Stimulated activated CD8-positive, alpha-beta memory T cell treated with anti-CD3 and anti-CD28 coated beads, Interleukin-4, amount 100 ng/mL, for 24 hours (primary cell): Measurements from ENCODE around the gene TXNDC17.
"Not testable (repeated sequence)": the region's sequence is repeated elsewhere in the genome, so short reads cannot be mapped to it uniquely, and the experiment has no call there.

ENCODE experiments used
- DNase-seq: peaks from one replicate; pipeline ENCODE4 v3.0.0-alpha.2; 2020; ENCODE audit warnings: low read depth

Gene TXNDC17

DNA sequence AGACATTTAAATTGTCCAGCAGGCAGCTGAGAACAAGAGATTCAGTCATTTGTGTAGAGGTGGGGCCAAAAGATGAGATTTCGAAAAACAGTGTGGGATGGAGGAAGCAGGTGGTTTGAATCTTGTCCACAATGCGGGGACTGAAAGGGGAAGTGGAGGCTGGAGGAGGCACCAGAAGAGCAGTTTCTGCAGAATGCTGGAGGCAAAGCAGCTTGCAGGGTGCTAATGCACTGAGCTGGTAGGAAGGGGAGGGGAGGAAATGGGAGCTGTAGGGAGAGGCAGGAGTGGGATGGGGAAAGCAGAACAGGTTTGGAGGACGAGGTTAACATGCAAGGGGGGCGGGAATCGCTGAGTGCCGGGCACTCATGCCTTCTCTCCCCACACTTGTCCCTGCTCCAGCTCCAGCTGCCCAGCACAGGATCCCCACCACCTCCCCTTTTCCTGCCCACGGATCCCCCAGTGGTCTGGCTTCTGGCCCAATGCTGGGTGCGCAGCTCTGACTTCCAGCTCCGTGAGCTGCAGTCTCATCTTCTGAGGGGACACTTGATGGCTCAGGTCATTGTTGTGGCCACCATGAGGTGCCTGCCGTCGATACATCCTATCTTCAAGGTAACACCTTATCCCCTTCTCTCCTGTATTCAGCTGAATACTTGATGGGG lies 20.1 kb downstream of the TXNDC17 start:
- no peak for DNase-seq

DNA sequence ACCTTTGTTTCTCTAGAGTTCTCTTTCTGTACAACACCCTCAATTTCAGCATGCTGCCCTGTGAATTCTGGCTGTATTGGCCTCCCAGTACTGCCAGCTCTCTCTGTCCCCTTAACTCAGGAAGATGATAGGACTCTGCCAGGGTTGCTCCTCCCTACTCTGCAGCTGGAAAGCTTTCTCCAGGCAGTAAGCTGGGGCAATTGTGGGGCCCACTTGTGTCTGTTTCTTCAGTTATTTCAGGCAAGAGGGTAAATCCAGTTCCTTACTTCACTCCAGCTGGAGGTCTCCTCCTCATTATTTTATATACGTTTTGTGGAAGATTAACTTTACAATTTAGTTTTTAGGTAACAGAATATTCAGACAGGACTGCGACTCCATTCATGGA lies 20.6 kb downstream of the TXNDC17 start:
- no peak for DNase-seq

DNA sequence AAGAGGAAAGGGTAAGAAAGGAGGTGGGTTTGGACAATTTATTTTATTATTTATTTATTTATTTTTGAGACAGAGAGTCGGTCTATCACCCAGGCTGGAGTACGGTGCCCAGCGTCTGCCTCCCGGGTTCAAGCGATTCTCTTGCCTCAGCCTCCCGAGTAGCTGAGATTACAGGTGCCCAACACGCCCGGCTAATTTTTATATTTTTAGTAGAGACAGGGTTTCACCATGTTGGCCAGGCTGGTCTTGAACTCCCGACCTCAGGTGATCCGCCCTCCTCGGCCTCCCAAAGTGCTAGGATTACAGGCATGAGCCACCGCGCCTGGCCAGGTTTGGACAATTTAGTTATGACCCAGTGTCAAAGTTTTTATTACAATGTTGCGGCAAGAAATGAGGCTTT lies 22.3 kb downstream of the TXNDC17 start:
- not testable (repeated sequence) for DNase-seq

DNA sequence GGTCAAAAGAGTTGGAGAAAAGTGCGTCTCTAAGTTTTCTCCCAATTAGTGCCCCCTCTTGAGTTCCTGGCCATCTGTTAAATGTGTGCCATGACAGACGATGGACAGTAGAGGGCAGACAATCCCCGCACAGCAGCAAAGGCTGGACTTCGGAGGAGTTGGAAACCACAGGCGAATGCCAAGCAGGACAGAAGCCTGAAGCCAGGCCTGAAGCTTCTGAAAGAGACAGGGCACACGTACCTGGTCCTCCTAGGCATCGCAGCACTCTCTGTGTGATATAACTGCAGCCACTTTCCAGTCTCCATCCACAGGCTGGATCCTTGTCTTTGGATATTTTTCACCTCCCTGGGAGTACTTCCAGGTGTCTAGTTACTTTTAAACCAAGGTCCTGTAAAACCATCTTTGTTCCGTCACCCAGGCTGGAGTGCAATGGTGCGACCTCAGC lies 25.2 kb downstream of the TXNDC17 start:
- DNase-seq: no peak

DNA sequence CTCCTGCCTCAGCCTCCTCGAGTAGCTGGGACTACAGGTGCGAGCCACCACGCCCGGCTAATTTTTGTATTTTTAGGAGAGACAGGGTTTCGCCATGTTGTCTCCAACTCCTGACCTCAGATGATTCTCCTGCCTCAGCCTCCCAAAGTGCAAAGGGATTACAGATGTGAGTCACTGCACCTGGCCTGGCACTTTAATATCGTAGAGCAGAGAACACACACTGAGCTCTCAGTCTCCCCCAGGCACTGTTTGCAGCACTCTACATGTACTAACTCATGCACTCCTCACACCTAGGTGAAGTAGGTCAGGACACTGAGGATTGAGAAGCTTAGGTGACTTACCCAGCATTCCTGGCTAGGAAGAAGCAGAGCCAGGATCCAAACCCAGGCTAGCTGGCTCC lies 25.7 kb downstream of the TXNDC17 start:
- DNase-seq: no peak

DNA sequence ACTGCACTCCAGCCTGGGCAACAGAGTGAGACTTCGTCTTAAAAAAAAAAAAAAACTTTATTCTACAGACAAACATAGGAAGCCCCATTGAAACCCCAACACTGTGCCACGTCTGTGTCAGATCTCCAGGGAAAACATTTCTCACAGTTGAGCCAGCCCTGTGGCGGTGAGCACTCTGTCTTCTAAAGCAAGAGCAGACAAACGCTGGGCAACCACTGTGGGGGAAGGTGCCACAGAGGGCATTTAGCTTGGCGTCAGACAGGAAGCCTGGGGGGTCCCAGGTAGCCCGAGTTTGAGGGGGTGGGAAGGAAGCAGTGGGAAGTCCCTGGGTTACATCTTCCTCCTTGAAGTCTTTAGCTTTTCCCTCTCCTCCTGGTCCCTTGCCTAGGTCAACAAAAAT lies 26.7 kb downstream of the TXNDC17 start:
- no peak for DNase-seq

DNA sequence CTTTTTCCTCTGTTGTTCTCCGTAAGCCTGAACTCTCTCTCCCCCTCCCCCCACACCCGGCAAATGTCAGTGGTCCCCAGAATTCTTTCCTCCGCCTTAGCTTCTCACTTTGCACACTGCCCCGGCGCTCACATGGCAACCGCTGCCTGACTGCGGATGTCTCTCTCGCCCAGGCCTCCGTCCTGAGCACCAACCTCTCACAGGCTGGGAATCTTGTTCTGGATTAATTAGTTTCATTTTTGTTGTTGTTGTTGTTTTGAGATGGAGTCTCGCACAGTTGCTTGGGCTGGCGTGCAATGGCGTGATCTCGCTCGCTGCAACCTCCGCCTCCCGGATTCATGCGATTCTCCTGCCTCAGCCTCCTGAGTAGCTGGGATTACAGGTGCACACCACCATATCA lies 27.4 kb downstream of the TXNDC17 start:
- no peak for DNase-seq

DNA sequence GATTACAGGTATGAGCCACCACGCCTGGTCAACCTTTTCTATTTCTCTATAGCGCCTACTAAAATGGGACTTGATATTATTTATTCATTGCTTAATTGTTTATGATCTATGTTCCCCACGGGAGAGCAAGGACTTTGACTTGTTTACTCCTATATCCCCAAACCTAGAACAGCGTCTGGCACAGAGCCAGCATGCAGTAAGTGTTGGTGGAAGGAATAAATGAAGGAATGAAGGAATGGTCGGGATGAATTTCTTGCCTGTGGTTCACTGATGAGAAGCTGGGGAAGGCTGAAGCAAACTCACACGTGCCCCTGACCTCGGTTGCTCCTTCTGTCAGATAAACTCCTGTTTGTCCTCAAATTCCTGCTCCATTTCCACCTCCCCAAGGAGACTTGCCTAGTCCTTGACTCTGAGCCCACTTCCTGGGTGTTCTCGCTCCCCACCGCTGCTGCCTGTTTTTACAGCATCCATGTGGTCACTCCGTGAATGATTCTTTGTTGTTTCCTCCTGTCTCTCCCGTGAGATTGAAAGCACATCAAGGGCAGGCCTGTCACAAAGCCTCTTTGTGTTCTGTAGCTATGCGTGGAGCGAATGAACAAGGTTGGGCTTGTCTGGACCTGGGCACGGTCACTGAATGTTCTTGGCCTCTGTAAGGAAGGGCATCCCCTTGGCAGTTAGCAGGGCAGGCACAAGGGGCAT lies 28.0 kb downstream of the TXNDC17 start:
- DNase-seq: no peak

DNA sequence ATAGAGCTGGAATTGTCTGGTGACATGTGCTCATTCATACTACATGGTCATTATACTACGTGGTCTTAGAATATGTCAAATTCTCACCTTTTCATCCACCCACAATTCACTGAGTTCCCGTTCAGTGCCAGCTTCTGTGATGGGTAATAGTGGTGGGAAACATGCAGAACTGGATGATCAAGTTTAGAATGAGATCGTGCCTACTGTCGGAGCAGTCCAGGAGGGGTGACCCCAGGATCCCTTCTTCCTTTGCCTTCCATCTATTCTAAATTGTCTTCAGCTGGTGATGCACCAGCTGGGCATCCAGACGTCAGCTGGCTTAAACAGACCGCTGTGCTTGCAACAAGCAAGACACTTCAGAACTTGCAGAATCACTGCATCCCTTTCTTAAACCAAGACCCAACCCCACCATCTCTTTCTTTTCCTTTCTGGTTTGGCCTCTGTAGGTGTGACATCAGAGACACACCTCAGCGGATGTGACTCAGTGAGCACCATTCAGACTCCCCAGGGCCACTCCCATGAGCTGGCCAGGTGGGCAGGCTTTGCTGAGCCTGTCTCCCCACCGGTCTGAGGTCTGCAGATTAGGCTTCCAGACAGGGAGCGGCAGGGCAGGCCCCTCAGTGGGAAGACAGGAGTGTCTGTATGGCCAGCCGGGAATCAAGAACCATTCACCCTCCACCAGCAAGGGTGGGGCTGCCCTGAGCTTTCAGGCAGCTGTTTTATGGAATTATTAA lies 28.8 kb downstream of the TXNDC17 start:
- no peak for DNase-seq

DNA sequence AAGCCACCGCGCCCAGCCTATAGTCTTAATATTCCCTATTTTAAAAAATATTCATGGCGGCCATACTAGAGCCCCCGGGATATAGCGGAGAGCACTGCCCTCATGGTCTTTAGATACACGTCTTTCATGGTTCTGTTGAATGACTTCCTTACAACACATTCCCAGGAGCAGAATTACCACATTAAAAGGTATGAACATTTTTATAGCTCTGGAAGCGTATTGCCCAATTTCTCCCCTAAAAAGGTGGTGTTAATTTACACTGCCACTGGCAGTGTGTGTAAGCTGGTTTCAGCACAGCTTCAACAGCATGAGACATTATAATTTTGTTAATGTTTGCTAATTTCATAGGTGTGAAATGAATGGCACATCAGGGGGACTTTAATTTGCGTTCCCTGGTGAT lies 29.7 kb downstream of the TXNDC17 start:
- DNase-seq: no peak

DNA sequence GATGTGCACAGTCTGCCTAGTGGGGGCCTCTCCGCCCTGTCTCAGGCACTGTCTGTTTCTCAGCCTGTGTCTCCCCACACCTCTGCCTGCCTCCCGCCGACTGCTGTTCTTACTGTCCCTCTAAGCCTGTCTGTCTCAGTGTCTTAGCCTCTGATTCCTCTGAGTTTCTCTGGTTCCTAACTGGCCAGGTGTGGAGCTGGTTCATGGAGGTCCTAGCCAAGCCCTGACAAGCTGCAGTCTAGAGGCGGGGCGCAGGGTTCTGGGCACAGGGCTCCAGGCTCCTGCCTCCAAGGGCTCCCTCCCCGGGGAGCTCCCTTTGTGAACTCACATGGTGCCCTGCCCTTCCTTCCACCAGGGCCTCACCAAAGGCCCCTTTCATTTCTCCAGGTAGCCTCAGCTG lies 30.1 kb downstream of the TXNDC17 start:
- DNase-seq: no peak

DNA sequence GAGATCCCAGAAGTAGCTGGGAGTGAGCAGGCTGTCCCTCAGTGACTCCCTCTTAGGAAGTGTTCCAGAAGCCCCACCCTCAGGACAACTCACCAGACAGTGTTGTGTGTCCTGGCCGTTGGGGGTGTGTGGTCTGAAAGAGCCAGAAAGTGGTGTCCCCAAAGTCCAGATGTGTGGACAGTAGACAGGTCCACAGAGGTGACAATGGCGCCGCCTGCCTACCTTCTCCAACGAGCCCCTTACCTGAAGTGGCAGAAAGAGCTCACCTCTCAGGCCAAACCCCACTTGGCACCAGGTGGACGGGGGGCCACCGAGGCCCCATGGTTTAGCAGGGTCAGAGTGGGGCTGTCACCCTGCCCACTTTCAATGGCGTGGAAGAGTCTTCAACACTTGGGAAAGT lies 30.6 kb downstream of the TXNDC17 start:
- DNase-seq: no peak

DNA sequence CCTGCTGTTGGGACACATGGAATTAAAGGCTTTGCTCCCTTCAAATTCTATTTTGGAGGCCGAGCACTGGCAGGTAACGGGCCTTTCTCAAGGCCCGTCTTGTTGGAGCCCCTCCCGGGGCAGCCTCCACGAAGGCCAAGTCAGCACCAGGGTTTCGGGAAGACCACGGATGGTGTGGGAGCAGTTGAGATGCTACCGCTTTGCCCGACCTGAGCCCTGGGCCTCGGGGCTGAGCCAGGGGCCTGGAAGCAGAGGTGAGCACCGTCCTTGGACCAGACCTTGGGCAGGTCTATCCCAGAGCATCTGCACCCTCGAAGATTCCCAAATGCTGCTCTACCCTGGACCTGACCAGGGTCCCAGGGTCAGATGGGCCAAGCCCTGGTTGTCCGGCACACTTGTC lies 33.7 kb downstream of the TXNDC17 start:
- no peak for DNase-seq

DNA sequence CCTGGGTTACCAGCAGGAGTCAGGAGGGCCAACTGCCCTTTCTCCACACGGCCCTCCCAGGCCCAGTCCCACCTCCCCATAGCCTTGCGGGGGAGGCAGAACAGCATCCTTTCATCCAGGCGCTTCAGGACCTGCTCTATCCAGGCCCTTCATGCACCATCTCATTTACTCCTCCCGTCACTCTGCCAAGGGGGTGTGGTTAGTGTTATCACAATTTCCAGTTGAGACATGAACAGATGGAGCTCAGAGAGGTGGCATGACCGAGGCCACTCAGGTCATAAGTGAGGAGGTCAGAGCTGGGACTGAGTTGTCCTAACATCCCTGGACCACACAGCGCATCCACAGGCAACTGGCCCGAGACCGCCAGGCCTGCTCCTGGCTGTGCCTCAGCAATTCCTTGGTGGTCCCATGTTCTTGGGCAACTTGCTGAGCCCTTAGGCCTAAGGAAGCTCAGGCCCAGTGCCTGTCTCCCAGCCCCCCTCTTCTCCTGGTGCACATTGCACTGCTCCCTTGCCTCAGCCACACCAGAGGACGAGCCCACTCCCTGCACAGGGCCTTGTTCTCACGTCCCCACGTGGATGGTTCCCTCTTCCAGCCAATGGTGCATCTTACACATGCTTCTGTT lies 34.5 kb downstream of the TXNDC17 start:
- no peak for DNase-seq

DNA sequence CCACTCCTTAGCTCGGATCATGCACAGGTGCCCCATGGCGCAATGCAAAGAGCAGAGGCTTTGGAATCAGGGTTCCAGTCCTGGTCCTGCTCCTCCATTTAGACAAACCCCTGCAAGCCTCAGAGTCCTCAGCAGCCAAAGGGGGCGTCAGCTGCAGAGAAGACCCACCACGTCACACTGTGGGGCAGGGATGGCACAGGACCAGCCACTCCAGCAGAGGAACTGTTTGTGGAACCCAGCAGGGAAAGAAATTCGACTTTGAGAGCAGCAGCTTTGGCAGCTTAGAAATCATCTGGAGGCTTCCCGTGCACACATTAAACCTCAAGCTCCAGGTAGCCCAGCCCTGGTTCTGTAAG lies 35.9 kb downstream of the TXNDC17 start:
- no peak for DNase-seq

DNA sequence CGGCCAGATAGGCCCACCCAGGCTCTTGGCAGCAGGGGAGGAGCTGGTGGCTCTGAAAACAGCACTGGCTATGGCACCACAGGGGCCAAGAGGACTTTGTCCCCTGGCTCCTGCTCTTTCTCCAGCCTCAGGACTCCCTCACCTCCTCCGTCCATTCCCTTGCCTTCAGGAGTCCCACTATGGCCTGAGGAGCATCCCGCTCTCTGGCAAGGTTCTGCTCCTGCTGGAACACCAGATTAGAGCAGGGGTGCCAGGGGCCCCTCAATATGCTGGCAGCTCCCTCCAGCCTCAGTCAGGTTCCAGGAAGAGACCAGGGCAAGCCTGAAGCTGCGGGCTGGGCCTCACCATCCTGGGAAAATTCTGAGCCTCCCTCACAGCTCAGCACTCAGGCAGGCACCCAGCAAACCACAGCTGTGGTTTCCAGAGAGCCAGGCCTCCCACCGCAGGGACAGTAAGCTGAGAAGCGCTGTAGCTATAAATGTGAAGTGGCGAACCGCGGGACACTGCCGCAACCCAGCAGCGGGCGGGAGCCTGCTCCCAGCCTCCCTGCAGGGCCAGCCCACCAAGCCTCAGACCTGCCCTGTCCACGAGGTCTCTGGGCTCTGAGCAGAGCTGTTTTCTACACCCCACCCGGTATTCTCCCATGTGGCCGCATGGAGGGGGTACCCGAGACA lies 36.4 kb downstream of the TXNDC17 start:
- DNase-seq: no peak

DNA sequence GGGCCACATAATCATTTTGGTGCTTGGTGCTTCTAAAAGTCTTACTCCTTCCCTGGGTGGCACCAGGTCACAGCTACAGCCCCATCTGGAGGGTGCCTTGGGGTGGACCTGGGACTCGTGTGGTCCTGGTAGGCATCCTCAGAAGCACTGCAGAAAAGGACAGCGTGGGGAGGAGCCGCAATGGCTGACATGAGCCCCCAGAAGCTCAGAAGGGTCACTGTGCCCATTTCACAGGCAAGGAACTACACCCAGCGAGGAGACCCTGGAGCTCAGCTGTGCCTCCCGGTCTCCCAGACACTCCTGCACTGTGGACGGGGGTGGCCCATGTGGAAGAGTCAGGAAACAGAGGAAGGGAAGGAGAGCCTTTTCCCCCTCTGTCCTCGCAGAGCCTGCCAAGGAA lies 37.1 kb downstream of the TXNDC17 start:
- no peak for DNase-seq

DNA sequence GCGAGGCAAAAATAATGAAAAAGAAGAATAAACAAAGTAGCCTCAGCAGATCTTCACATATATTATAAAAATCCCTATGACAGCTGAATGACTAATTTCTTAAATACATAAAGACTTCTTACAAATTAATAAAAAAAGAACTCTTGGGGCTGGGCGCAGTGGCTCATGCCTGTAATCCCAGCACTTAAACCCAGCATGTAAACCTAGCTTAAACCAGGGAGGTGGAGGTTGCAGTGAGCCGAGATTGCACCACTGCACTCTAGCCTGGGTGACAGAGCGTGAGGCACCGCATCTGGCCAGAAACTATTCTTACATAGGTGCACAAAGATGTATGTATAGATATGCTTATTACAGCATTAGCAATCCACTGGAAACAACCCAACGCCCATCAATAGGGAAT lies 38.4 kb downstream of the TXNDC17 start:
- no peak for DNase-seq

DNA sequence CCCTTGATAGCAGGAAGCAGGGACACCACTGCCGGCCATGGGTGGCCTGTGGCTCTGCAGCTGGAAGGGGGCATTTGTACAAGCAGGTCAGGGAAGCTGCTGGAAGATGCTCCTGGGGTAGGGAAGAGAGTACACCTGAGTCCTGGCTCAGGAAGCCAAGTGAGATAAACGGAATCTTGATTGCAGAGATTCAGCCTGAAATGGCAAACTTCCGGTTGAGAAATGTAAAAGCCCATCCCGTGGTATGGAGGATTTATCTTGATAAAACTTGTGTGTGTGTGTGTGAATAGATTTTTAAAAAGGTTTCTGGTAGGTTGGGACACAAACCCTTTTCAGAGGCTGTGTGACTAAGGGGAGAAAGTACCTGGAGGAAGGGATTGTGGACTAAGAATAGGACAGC lies 40.3 kb downstream of the TXNDC17 start:
- no peak for DNase-seq

DNA sequence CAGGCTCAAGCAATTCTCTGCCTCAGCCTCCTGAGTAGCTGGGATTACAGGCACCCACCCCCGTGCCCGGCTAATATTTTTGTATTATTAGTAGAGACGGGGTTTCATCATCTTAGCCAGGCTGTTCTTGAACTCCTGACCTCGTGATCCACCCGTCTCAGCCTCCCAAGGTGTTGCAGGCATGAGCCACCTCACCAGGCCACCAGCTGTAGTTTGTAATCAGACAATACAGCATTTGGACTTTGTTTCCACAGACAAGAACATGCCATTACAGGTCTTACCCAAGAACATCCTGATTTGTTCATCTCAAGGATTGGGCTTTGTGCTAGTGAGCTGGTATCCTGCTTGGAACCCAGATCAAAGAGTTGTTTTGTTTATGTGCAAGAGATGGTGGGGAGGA lies 40.8 kb downstream of the TXNDC17 start:
- no peak for DNase-seq

DNA sequence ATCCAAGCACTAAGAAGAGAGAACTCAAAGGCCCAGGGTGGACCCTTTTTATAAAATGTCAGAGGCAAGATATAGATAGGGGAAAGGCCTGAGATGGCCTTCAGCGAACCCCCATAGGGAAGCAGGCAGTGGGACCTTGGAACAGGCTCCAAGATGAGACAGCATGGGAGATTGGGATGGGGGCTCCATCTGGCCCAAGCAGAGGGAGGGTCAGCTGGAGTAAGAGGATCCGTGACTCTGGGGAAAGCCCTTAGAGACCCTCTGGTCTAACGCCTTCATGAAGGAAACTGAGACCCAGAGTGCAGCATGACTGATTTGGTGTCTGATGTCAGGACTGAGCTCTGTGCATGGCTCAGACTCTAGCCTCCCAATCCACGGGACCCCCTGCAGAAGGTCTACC lies 41.5 kb downstream of the TXNDC17 start:
- no peak for DNase-seq

DNA sequence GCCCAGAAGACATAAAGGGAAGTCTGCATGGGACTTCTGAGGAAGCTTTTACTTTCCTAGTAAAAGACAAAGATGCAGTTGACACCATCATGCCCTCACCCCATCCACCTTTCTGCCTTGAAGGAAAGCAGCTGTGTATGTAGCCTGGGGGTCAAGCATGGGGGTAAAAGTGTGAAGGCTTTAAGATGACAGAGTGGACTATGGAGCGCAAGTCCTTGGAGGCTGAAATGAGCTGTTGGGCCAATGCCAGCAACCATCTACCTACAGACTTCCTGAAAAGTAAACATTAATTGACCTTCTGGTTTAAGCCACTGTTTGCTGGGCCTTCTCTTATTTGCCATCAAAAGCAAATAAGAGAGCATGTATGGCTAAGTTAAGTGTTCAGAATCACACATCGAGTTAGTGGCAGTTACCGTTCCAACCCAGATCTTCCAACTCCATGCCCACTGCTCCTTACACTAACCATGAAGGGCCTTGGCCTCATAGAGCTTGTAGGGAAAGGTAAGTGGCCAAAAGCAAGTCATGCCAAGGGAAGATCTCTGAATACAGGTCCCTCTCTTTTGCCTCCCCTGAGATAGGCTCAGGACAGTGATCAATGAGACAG lies 42.3 kb downstream of the TXNDC17 start:
- DNase-seq: no peak
